NB4 (cell line): ENCODE measurements around the gene EPHA1.

Experiments used
- DNase-seq: peaks from one replicate; pipeline ENCODE4 v3.0.0; 2010; ENCODE audit warnings: low read depth
- H3K4me3 ChIP-seq: one replicate; pipeline ENCODE4 v1.5.1; 2011; ENCODE audit warnings: mild to moderate bottlenecking, low read depth, low read length, moderate library complexity
- MYC ChIP-seq: IDR thresholded peaks from 2 replicates; pipeline ENCODE4 v1.6.1; 2011; ENCODE audit warnings: low read depth, low read length
- POLR2A ChIP-seq: IDR thresholded peaks from 2 replicates; pipeline ENCODE4 v1.6.1; 2011; ENCODE audit warnings: mild to moderate bottlenecking; ENCODE audit not compliant: insufficient read length; ENCODE audit errors: extremely low read depth
- TF ChIP-seq, protein P1 (sequence below): IDR thresholded peaks from 2 replicates; pipeline ENCODE4 v1.6.1; 2011; ENCODE audit warnings: low read depth, low read length
- TF ChIP-seq, protein P2 (sequence below): IDR thresholded peaks from one replicate; pipeline ENCODE4 v1.5.1; 2012; ENCODE audit warnings: low read depth, low read length

EPHA1 gene

DNA sequence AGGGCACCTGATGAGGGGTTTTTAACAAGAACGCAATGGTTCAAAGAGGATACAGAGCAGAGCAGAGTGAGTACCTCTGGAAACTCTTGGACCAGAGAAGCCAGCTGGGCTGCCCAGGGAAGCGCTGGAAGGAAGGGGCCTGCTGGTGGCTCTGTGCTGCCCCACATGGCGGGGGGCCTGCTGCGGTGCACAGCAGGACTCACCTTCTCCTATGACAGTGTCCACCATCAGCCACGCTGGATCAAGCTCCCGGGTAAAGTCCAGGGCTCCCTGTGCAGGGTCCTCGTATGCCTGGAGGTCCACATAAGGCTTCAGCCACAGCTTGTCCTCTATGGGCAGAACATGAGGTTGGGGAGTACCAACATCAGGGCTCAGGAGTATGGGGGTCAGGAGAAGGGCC is 12.5 kb downstream of the EPHA1 start:
- no peak overlapping the region for H3K4me3 ChIP-seq
- DNase-seq, result no peak
- TF ChIP-seq, protein P1, sequence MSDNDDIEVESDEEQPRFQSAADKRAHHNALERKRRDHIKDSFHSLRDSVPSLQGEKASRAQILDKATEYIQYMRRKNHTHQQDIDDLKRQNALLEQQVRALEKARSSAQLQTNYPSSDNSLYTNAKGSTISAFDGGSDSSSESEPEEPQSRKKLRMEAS, result no peak
- no peak for TF ChIP-seq POLR2A
- TF ChIP-seq MYC, result no peak
- TF ChIP-seq, protein P2, sequence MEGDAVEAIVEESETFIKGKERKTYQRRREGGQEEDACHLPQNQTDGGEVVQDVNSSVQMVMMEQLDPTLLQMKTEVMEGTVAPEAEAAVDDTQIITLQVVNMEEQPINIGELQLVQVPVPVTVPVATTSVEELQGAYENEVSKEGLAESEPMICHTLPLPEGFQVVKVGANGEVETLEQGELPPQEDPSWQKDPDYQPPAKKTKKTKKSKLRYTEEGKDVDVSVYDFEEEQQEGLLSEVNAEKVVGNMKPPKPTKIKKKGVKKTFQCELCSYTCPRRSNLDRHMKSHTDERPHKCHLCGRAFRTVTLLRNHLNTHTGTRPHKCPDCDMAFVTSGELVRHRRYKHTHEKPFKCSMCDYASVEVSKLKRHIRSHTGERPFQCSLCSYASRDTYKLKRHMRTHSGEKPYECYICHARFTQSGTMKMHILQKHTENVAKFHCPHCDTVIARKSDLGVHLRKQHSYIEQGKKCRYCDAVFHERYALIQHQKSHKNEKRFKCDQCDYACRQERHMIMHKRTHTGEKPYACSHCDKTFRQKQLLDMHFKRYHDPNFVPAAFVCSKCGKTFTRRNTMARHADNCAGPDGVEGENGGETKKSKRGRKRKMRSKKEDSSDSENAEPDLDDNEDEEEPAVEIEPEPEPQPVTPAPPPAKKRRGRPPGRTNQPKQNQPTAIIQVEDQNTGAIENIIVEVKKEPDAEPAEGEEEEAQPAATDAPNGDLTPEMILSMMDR, result no peak

DNA sequence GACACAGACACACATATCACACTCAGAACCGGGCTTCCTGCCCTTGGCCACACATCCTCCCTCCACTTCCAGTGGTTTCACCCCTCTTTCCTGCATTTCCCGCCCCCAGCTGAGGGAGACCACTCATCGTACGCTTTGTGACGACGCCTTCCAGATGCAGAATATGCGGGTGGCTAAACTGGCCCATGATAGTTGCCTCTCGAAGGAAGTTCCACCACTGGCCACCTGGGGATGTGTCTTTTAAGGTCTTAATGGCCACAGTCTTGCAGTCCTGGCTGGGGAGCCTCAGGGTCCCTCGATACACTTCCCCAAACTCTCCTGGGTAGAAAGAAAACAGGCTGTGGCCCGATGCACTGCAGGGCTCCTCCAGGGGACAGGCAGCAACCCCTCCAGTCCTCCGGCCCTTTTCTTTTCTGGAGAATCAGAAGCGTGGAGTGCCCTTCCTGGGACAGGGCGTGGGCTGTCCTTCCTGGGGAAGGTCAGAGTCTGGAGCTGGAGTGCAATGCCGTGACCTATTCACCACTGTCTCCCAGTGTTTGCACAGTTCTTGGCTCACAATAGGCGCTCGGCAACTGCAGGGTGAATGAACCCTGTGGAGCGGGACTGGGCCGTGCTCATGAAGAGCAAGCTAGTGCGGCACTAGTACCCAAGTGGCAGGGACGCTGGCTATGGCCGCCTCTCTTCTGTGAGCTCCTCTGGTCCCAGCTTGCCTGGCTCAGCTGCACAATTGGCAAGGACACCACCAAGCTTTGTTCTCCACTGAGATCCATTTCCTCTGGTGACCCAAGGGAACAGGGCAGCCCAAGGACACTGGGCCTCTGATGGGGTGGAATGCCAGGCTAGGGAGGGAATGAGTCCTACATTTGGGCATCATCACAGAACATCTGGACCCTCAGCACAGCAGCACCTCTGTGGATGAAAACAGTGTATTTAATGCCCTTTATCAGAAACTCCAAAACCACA is 13.2 kb downstream of the EPHA1 start:
- H3K4me3 ChIP-seq, result no peak overlapping the region
- peak; percentile 27; the same call in 1 of the 2 replicates for TF ChIP-seq MYC
- TF ChIP-seq, protein P2, result no peak
- TF ChIP-seq, protein P1, result 0 out of 2 replicates have a peak, but pooled peaks have one; percentile 18
- DNase-seq, result peak; percentile 78

DNA sequence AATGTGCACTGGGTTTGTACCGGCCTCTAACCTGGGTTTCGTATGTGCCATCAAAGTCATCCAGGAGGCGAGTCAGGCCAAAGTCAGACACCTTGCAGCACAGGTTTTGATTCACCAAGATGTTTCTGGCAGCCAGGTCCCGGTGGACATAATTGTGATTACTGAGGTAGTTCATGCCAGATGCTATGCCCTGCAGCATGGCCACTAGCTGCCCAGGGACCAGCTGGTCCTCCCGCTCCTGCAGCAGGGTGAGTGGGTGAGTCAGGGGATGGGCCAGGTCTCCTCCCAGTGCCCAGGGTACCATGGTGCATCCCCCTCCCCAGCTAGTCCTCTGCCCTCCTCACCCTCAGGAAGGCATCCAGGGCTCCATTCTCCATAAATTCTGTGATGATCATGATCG is 13.9 kb downstream of the EPHA1 start:
- no peak for DNase-seq
- no peak overlapping the region for H3K4me3 ChIP-seq
- TF ChIP-seq, protein P2, result no peak
- TF ChIP-seq, protein P1, result no peak
- TF ChIP-seq POLR2A (no peak), MYC (no peak)

DNA sequence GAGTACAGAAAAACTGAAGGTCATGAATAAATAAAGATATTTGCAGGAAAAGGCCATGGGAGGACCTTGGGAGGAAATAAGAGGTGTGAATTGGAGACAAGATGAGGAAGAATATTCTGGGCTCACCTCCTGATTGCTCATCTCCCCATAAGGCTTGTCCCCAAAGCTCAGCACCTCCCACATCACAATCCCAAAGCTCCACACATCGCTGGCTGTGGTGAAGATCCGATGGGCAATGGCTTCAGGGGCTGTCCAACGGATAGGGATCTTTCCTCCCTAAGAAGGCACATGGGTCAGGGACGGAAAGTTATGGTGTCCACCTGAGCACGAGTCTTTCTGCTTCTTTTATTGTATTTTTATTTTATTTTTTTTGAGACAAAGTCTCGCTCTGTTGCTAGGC is 14.6 kb downstream of the EPHA1 start:
- no peak overlapping the region for H3K4me3 ChIP-seq
- TF ChIP-seq, protein P1, result no peak
- TF ChIP-seq MYC (no peak), POLR2A (no peak)
- TF ChIP-seq, protein P2, result no peak
- DNase-seq, result no peak

DNA sequence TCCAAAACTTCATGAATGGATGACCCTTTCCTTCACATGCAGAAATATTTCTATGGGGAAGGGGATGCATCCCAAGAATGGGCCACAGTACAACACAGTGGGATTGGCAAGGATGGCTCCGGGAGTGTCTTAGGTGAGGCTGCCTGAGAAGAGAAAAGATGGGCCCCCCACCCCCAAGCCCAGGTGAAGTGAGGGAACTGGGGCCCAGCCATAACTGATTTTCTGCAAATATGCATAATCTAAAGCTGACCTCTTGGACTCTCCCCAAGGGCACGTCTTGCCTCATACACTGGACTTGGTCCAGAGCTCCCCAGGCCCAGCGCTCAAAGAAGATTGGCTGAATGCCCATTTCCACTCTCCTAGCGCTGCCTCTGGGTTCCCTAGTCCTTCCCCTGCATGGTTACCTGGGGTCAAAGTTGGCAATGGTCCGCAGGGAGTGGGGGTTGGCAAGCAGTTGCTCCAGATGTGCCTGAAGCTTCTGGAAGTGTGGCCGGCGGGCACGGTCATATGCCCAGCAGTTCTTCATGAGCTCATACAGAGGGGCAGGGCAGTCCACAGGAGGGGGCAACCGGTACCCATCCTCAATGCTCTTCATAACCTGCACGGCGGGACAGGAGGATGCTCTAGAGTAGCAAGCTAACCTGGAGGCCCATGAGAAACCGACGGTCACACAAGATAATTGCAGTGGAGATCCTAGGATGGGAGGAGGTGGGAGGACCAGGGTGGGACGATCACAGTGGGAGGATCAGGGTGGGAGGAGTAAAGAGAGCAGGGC is 15.2 kb downstream of the EPHA1 start:
- H3K4me3 ChIP-seq, result no peak overlapping the region
- DNase-seq, result no peak
- TF ChIP-seq POLR2A (no peak), MYC (no peak)
- TF ChIP-seq, protein P2, result no peak
- TF ChIP-seq, protein P1, result no peak
